ENCODE data around the gene TAMM41.

DNA sequence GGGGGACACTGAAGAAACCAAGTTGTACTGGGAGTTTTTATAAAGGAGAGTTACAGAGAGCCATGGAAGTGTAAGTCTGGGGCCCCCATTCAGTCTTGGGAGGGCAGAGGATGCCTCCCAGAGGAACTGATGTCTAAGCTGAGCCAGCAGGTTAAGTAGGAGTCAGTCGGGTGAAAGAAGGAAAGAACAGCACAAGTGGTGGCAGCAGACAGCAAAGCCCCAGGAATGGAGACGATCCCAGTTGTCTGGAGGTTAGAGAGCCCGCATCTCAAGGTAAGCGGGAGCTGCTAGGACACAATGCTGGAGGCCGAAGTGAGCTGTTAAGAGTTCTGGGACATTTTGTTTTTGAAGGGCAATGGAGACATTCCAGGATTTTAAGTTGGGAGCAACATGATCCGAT lies 88.8 kb downstream of the TAMM41 start:
- TF ChIP-seq, protein P1, sequence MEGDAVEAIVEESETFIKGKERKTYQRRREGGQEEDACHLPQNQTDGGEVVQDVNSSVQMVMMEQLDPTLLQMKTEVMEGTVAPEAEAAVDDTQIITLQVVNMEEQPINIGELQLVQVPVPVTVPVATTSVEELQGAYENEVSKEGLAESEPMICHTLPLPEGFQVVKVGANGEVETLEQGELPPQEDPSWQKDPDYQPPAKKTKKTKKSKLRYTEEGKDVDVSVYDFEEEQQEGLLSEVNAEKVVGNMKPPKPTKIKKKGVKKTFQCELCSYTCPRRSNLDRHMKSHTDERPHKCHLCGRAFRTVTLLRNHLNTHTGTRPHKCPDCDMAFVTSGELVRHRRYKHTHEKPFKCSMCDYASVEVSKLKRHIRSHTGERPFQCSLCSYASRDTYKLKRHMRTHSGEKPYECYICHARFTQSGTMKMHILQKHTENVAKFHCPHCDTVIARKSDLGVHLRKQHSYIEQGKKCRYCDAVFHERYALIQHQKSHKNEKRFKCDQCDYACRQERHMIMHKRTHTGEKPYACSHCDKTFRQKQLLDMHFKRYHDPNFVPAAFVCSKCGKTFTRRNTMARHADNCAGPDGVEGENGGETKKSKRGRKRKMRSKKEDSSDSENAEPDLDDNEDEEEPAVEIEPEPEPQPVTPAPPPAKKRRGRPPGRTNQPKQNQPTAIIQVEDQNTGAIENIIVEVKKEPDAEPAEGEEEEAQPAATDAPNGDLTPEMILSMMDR (IDR thresholded peaks at IDR 0.05) = no peak
- TF ChIP-seq POLR2A (IDR thresholded peaks at IDR 0.05) (no peak), EP300 (IDR thresholded peaks at IDR 0.05; ENCODE audit: low read depth) (no peak)

All from transverse colon (tissue), 3 donors.